Glutamatergic neuron (in vitro differentiated cells): Measurements from ENCODE around the gene FAM236B. TPM values are rescaled to one million over a fixed set of nuclear protein-coding genes. Genes with fewer than 3 reads are reported as not detected.
"Not testable (repeated sequence)": the region's sequence is repeated elsewhere in the genome, so short reads cannot be mapped to it uniquely, and the experiment has no call there.

Source experiments
- DNase-seq: peaks from one replicate; pipeline ENCODE4 v3.0.0; 2022
- H3K27ac Mint-ChIP-seq: one replicate; pipeline ENCODE4 v1.8.0; 2020; ENCODE audit warnings: mild to moderate bottlenecking, mixed read lengths, inconsistent platforms; ENCODE audit not compliant: unreplicated experiment
- H3K27me3 Mint-ChIP-seq: one replicate; pipeline ENCODE4 v1.8.0; 2020; ENCODE audit warnings: mild to moderate bottlenecking, moderate library complexity, mixed read lengths, inconsistent platforms; ENCODE audit not compliant: unreplicated experiment
- H3K36me3 Mint-ChIP-seq: one replicate; pipeline ENCODE4 v1.8.0; 2020; ENCODE audit warnings: mild to moderate bottlenecking, mixed read lengths, inconsistent platforms; ENCODE audit not compliant: unreplicated experiment
- H3K4me1 Mint-ChIP-seq: one replicate; pipeline ENCODE4 v1.8.0; 2020; ENCODE audit warnings: mild to moderate bottlenecking, low read depth, mixed read lengths, inconsistent platforms; ENCODE audit not compliant: unreplicated experiment
- H3K4me3 Mint-ChIP-seq: one replicate; pipeline ENCODE4 v1.8.0; 2020; ENCODE audit warnings: mild to moderate bottlenecking, mixed read lengths, inconsistent platforms; ENCODE audit not compliant: unreplicated experiment
- H3K9me3 Mint-ChIP-seq: one replicate; pipeline ENCODE4 v1.8.0; 2020; ENCODE audit warnings: mild to moderate bottlenecking, moderate library complexity, mixed read lengths, inconsistent platforms; ENCODE audit not compliant: unreplicated experiment
- long read RNA-seq: library from polyadenylated mRNA; unstranded; transcript quantifications from one replicate; pipeline ENCODE4 v2.0.0, GENCODE V29; 2020; ENCODE audit not compliant: unreplicated experiment
- total RNA-seq: library from RNA; stranded (reverse); fragmentation: NEBNext Ultra II Directional; extraction: Animal tissue kit (Norgen Biotek cat#: 25700); gene quantifications from one replicate; pipeline ENCODE4 v1.2.1, GENCODE V29; 2021; ENCODE audit not compliant: unreplicated experiment

The FAM236B gene
- not detected for total RNA-seq
- long read RNA-seq = 0 reads

DNA sequence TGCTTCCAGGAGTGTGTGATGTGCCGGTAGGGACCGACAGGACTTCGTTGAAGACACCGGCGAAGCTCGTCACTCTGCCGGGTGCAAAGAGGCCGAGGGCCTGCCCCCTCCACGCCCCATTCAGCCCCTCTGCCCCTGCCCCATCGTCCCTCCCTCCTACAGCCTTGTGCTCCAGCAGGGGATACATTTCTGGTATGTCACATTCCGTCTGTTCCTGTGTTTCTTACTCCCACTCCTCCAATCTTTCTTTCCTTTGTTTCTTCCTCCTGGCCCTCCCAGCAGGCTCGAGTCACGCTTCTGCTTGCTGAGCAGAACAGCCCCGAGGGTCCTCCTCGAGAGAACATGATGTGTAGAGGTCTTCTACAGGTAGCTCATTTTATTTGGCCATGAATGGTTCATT is at the start of gene FAM236B:
Gene FAM236B (minus strand): TSS at position 101 of the 400 bp plus-strand sequence. CDS start 100 bp downstream, at position 1.
- H3K27me3 Mint-ChIP-seq, H3K4me3 Mint-ChIP-seq, H3K9me3 Mint-ChIP-seq, DNase-seq, H3K27ac Mint-ChIP-seq, H3K36me3 Mint-ChIP-seq, H3K4me1 Mint-ChIP-seq: not testable (repeated sequence)

DNA sequence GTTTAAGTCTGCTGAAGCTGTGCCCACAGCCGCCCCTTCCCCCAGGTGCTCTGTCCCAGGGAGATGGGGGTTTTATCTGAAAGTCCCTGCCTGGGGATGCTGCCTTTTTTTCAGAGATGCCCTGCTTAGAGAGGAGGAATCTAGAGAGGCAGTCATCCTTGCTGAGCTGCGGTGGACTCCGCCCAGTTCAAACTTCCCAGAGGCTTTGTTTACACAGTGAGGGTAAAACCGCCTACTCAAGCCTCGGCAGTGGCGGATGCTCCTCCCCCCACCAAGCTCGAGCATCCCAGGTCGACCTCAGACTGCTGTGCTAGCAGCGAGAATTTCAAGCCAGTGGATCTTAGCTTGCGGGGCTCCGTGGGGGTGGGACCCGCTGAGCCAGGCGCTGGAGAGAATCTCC is 48.2 kb upstream of the FAM236B start:
- not testable (repeated sequence) for H3K9me3 Mint-ChIP-seq, H3K4me1 Mint-ChIP-seq, DNase-seq, H3K27me3 Mint-ChIP-seq, H3K4me3 Mint-ChIP-seq, H3K36me3 Mint-ChIP-seq, H3K27ac Mint-ChIP-seq

- not testable (repeated sequence) for H3K27ac Mint-ChIP-seq, H3K36me3 Mint-ChIP-seq, H3K4me3 Mint-ChIP-seq, H3K4me1 Mint-ChIP-seq, H3K9me3 Mint-ChIP-seq, DNase-seq, H3K27me3 Mint-ChIP-seq
Measured at GRCh38 chrX:72808110-72808509, 25.6 kb upstream of the FAM236B start, which contains the start of gene FAM236D. Gene FAM236D, minus strand, starts transcription at chrX:72808210. Its CDS starts 100 bp downstream, at chrX:72808110.

DNA sequence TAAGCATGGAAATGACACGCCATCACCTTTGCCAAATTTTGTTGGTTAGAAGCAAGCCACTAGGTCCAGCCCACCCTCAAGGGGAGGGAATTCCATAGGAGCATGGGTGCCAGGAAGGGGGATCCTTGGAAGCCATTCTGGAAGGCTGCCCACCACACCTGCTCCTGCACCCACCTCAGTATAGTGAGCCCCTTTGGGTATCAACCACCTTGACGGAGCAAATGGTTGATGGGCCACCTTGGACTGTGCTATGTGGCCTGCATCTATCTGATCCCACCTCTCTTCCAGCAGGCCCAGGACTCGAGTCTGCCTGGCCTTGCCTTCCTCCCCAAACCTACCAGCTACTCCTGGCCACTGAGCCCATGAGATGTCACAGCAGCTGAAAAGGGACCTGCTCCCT is 7.9 kb upstream of the FAM236B start:
- not testable (repeated sequence) for H3K9me3 Mint-ChIP-seq, H3K27me3 Mint-ChIP-seq, H3K4me3 Mint-ChIP-seq, H3K4me1 Mint-ChIP-seq, DNase-seq, H3K27ac Mint-ChIP-seq, H3K36me3 Mint-ChIP-seq

- H3K4me3 Mint-ChIP-seq, H3K27me3 Mint-ChIP-seq, H3K36me3 Mint-ChIP-seq, H3K27ac Mint-ChIP-seq, H3K9me3 Mint-ChIP-seq, H3K4me1 Mint-ChIP-seq, DNase-seq: not testable (repeated sequence)
Measured at GRCh38 chrX:72788142-72788541, 5.7 kb upstream of the FAM236B start.

- not testable (repeated sequence) for H3K4me3 Mint-ChIP-seq, H3K27ac Mint-ChIP-seq, H3K27me3 Mint-ChIP-seq, H3K9me3 Mint-ChIP-seq, H3K36me3 Mint-ChIP-seq, DNase-seq, H3K4me1 Mint-ChIP-seq
Measured at GRCh38 chrX:72783964-72784363, 1.5 kb upstream of the FAM236B start.

- not testable (repeated sequence) for H3K36me3 Mint-ChIP-seq, DNase-seq, H3K9me3 Mint-ChIP-seq, H3K27ac Mint-ChIP-seq, H3K4me3 Mint-ChIP-seq, H3K27me3 Mint-ChIP-seq, H3K4me1 Mint-ChIP-seq
Measured at GRCh38 chrX:72783365-72783936, 991 bp upstream of the FAM236B start.

DNA sequence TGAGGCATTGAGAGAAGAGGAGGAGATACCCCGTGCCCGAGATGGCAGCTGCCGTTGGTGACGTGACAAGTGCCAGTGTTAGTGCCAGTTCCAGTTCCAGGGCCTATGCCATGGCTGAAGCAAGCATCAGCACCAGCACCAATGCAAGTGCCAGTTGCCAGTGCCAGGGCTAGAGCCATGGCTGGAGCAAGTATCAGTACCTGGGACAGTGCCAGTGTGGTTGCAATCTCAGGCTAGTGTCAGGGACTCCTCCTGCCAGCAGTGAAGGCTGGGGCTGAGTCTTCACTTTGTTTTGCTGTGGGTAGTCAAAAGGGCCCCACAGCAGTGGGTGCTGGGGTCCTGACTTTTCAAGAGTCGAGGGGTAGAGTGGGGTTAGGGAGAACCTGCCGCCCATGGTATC is 4.3 kb downstream of the FAM236B start:
- not testable (repeated sequence) for H3K27me3 Mint-ChIP-seq, H3K4me3 Mint-ChIP-seq, DNase-seq, H3K9me3 Mint-ChIP-seq, H3K36me3 Mint-ChIP-seq, H3K27ac Mint-ChIP-seq, H3K4me1 Mint-ChIP-seq

- not testable (repeated sequence) for H3K4me3 Mint-ChIP-seq, H3K4me1 Mint-ChIP-seq, H3K36me3 Mint-ChIP-seq, DNase-seq, H3K9me3 Mint-ChIP-seq, H3K27me3 Mint-ChIP-seq, H3K27ac Mint-ChIP-seq
Measured at GRCh38 chrX:72777467-72777790, 5.0 kb downstream of the FAM236B start.

- H3K4me1 Mint-ChIP-seq, H3K36me3 Mint-ChIP-seq, DNase-seq, H3K9me3 Mint-ChIP-seq, H3K27ac Mint-ChIP-seq, H3K27me3 Mint-ChIP-seq, H3K4me3 Mint-ChIP-seq: not testable (repeated sequence)
Measured at GRCh38 chrX:72776653-72777466, 5.6 kb downstream of the FAM236B start, which contains the start of gene DMRTC1B. Gene DMRTC1B, plus strand, starts transcription at chrX:72776890. Its CDS starts 68,246 bp downstream, at chrX:72845136.

DNA sequence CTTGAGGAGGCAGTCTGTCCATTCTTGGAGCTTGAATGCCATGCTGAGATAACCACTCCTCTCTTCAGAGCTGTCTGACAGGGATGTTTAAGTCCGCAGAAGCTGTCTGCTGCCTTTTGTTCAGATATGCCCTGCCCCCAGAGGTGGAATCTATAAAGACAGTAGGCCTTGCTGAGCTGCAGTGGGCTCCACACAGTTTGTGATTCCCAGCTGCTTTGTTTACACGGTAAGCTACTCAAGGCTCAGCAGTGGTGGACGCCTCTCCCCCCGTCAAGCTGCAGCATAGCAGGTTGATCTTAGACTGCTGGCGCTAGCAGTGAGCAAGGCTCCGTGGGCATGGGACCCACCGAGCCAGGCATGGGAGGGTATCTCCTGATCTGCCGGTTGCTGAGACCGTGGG is 22.0 kb downstream of the FAM236B start:
- not testable (repeated sequence) for H3K9me3 Mint-ChIP-seq, H3K4me1 Mint-ChIP-seq, H3K4me3 Mint-ChIP-seq, H3K27me3 Mint-ChIP-seq, H3K36me3 Mint-ChIP-seq, DNase-seq, H3K27ac Mint-ChIP-seq

DNA sequence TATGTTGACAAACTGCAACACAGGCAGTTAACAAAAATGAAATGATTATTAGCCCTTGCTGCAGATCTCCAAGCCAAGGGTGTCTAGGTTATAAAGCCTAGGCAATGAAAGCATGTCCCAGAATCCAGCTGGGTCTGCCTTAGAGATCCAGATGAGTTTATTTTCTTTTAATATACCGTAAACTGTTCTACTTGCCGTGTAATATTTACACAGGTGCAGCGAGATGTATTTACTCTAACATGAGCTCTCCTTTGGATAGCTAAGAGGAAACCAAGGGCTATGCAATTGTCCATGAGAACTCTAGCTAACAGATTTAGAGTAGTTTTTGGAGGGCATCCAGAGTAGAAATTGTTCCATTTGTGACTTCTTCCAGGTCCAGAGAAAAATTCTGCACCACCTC is 33.9 kb downstream of the FAM236B start:
- not testable (repeated sequence) for H3K27ac Mint-ChIP-seq, H3K4me3 Mint-ChIP-seq, H3K27me3 Mint-ChIP-seq, DNase-seq, H3K9me3 Mint-ChIP-seq, H3K36me3 Mint-ChIP-seq, H3K4me1 Mint-ChIP-seq
